Mucosa of descending colon (tissue), 3 donors: ENCODE data around the gene MAMLD1. TPM values are rescaled to one million over a fixed set of nuclear protein-coding genes. Genes with fewer than 3 reads are reported as not detected.

Experiments
- ATAC-seq: fragments of 200-7000 bp; cut with Tn5 transposase; one replicate; pipeline ENCODE4 v1.9.1; 2020; ENCODE audit warnings: mild to moderate bottlenecking, moderate library complexity
- DNase-seq, 3 donors: peaks; one replicate each; pipeline ENCODE4 v3.0.0-alpha.2; 2020
- H3K36me3 ChIP-seq: fragments of 200-600 bp; one replicate; pipeline ENCODE4 v1.8.0; 2021; ENCODE audit warnings: low read depth, mild to moderate bottlenecking
- H3K4me1 ChIP-seq: fragments of 200-600 bp; one replicate; pipeline ENCODE4 v1.8.0; 2021; ENCODE audit warnings: low read depth, mild to moderate bottlenecking
- H3K4me3 ChIP-seq: fragments of 200-600 bp; one replicate; pipeline ENCODE4 v1.8.0; 2021; ENCODE audit warnings: mild to moderate bottlenecking
- H3K9me3 ChIP-seq: fragments of 200-600 bp; one replicate; pipeline ENCODE4 v1.8.0; 2021; ENCODE audit warnings: mild to moderate bottlenecking
- CTCF ChIP-seq: fragments of 200-600 bp; IDR thresholded peaks from one replicate; pipeline ENCODE4 v1.8.0; 2022; ENCODE audit warnings: antibody characterized with exemption, mild to moderate bottlenecking
- intact Hi-C, 2 donors: fragments of 100-400 bp; cut with DNase I in 1 of 2; cut with micrococcal nuclease in 1 of 2; formaldehyde crosslinking; loops; one replicate each; pipeline versions ENCODE4 v1.11.0 to v1.11.1; 2022; cut with DNase I, micrococcal nuclease
- total RNA-seq, 3 donors: library from RNA; stranded (reverse); fragmentation: NEBNext Ultra II Directional in 2 of 3; extraction: Animal tissue kit (Norgen Biotek cat#: 25700) in 2 of 3; gene quantifications; one replicate each; pipeline versions ENCODE4 v1.2.1 to v1.2.4, GENCODE V29; 2021 to 2023
- donor health status: DM: no; HTN: no; CAD: no; lungs with moderate emphysema.
- donor health status: DM: no; HTN: no; CAD: no.
- donor health status: DM: no; HTN: yes; CAD: no.

Gene MAMLD1
- total RNA-seq, 3 donors from 2014 or later: 0.69 to 4.5 (median 1.0) TPM

GRCh38 chrX:150544222-150544787, 181.2 kb downstream of the MAMLD1 start:
- no peak for TF ChIP-seq CTCF
- no peaks in the 10 kb centered on the region for H3K9me3 ChIP-seq
- H3K36me3 ChIP-seq: no peaks in the 10 kb centered on the region
- H3K4me1 ChIP-seq: no peaks in the 10 kb centered on the region
- peak in 2 of 3 donors; percentile 27 to 45 for DNase-seq
- no peak overlapping the region for H3K4me3 ChIP-seq
- ATAC-seq: peak; percentile 38
- intact Hi-C loops: no loop called here

GRCh38 chrX:150544835-150545770, 182.0 kb downstream of the MAMLD1 start:
- no peak for DNase-seq
- ATAC-seq: no peak
- Histone ChIP-seq H3K9me3 (no peaks in the 10 kb centered on the region), H3K4me3 (no peak overlapping the region), H3K36me3 (no peaks in the 10 kb centered on the region), H3K4me1 (no peaks in the 10 kb centered on the region)
- intact Hi-C loops: no loop called here
- TF ChIP-seq CTCF: no peak

GRCh38 chrX:150546711-150547153, 183.6 kb downstream of the MAMLD1 start:
- no peaks in the 10 kb centered on the region for H3K9me3 ChIP-seq
- ATAC-seq: peak; percentile 6
- intact Hi-C loops: no loop called here
- no peak overlapping the region for H3K4me3 ChIP-seq
- no peak for TF ChIP-seq CTCF
- H3K4me1 ChIP-seq: no peaks in the 10 kb centered on the region
- no peak for DNase-seq
- no peaks in the 10 kb centered on the region for H3K36me3 ChIP-seq

GRCh38 chrX:150547375-150548115, 184.4 kb downstream of the MAMLD1 start:
- DNase-seq (peak; percentile 65 to 81 (median 79)), ATAC-seq (peak; percentile 91)
- intact Hi-C loops: no loop called here
- no peak for TF ChIP-seq CTCF
- H3K36me3 ChIP-seq: no peaks in the 10 kb centered on the region
- no peaks in the 10 kb centered on the region for H3K9me3 ChIP-seq
- H3K4me1 ChIP-seq: no peaks in the 10 kb centered on the region
- H3K4me3 ChIP-seq: no peak overlapping the region

GRCh38 chrX:150548251-150548650, 185.1 kb downstream of the MAMLD1 start:
- ATAC-seq: no peak
- intact Hi-C loops: no loop called here
- no peak overlapping the region for H3K4me3 ChIP-seq

More at GRCh38 chrX:150548251-150548650, 185.1 kb downstream of the MAMLD1 start:
- H3K36me3 ChIP-seq: no peaks in the 10 kb centered on the region
- H3K9me3 ChIP-seq: no peaks in the 10 kb centered on the region
- DNase-seq: no peak
- TF ChIP-seq CTCF: no peak
- no peaks in the 10 kb centered on the region for H3K4me1 ChIP-seq
